IPS-11a (cell line): ENCODE results near the gene PDE4A.
"Not testable (repeated sequence)": the region's sequence is repeated elsewhere in the genome, so short reads cannot be mapped to it uniquely, and the experiment has no call there.

Experiments
- H3K4me3 ChIP-seq: one replicate; pipeline ENCODE4 v1.5.1; 2013; ENCODE audit warnings: low read depth, low read length, control low read depth

The PDE4A gene

DNA sequence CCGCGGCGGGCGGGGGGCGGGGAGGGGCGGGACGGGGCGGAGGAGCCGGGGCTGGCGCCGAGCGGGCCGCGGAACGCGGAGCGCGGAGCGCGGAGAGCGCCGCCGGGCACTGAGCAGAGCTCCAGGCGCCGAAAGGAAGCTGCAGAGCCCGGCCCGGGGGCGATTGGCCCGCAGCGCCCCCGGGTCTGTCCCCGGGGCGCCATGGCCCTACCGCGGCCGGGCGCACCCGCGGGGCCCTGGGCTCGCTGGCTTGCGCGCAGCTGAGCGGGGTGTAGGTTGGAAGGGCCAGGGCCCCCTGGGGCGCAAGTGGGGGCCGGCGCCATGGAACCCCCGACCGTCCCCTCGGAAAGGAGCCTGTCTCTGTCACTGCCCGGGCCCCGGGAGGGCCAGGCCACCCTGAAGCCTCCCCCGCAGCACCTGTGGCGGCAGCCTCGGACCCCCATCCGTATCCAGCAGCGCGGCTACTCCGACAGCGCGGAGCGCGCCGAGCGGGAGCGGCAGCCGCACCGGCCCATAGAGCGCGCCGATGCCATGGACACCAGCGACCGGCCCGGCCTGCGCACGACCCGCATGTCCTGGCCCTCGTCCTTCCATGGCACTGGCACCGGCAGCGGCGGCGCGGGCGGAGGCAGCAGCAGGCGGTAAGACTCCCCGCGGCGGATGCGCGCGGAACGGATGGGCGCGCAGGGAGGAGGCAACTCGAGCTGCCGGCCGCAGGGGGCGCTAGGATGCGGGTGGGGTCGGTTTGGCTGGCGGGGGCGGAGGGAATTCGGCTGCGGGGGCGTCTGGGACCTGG lies at the start of gene PDE4A:
Gene PDE4A, plus strand, starts transcription at position 95 of the 796 bp plus-strand sequence. Its CDS starts 227 bp downstream, at position 322.
- H3K4me3 ChIP-seq = peak within 1 kb of the TSS; percentile 38

DNA sequence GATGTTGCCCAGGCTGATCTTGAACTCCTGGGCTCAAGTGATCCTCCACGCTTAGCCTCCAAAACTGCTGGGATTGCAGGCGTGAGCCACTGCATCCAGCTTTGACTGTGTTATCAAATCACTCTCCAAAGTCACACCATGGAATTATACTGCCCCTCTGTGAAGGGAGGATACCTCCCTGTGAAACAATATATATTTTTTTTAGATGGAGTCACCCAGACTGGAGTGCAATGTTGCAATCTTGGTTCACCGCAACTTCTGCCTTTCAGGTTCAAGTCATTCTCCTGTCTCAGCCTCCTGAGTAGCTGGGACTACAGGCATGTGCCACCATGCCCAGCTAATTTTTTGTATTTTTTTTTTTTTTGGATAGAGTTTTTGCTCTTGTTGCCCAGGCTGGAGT lies 47.6 kb upstream of the PDE4A start:
- H3K4me3 ChIP-seq = no peak overlapping the region

DNA sequence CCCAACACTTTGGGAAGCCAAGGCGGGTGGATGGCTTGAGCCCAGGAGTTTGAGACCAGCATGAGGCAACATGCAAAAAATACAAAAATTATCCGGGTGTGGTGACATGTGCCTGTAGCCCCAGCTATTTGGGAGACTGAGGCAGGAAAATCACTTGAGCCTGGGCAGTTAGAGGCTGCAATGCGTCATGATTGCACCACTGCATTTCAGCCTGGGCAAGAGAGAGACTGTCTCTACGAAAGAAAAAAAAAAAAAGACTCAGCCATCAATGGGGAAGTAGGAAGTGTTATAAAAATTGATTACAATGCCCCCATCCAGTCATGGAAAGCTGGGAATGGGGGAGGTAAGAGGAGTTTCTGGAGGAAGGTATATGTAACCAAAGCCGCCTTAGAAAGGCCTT lies 45.4 kb upstream of the PDE4A start:
- no peak overlapping the region for H3K4me3 ChIP-seq

DNA sequence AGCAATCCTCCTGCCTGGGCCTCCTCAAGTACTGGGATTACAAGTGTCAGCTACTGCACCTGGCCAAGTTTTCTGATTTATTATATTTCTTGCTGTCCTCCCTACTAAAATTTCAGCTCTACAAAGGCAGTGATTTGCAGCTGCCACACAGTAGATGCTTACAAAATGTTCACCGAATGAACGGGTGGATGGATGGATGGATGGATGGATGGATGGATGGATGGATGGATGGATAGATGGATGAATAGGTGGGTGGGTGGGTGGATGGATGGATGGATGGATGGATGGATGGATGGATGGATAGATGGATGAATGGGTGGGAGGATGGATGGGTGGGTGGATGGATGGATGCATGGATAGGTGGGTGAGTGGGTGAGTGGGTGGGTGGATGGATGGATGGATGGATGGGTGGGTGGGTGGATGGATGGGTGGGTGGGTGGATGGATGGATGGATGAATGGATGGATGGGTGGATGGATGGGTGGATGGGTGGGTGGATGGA lies 43.1 kb upstream of the PDE4A start:
- H3K4me3 ChIP-seq = not testable (repeated sequence)

DNA sequence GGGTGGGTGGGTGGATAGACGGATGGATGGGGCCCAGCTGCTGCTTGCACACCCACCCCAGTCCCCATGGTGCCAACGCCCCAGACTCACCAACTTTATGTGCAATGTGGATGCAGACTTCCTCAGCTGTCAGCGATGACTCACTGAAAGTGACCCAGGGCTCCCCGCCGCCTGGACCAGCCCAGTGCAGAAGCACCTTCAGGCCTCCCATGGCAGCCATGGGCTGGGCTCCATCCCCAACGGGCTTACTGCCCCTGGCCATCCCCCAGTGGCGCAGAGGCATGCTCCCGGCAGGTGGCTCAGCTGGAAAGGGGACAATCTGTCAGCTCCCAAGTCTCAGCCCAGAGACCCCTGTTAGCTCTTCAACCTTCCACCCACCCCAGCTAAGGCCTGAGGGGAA lies 42.2 kb upstream of the PDE4A start:
- H3K4me3 ChIP-seq = no peak overlapping the region

DNA sequence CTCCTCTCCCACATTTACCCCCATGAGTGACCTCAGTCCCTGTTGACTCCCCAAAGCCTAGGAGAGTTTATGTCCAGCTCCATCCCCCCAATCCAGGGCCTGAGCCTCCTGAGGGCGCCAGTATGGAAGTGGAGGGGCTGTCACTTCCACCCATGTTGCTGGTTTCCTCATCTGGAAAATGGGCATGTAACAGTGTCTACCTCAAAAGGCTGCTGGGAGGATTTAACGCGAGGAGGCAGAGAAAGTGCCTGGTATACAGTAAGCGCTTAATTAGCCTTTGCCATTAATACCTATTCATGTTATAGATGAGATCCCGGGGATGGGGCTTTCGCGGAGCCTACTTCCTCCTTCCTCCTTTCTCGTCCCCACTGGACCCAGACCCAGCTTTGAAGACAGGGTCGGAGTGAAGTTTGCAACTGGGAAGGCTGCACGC lies 40.4 kb upstream of the PDE4A start:
- H3K4me3 ChIP-seq = peak overlapping the region; percentile 68

DNA sequence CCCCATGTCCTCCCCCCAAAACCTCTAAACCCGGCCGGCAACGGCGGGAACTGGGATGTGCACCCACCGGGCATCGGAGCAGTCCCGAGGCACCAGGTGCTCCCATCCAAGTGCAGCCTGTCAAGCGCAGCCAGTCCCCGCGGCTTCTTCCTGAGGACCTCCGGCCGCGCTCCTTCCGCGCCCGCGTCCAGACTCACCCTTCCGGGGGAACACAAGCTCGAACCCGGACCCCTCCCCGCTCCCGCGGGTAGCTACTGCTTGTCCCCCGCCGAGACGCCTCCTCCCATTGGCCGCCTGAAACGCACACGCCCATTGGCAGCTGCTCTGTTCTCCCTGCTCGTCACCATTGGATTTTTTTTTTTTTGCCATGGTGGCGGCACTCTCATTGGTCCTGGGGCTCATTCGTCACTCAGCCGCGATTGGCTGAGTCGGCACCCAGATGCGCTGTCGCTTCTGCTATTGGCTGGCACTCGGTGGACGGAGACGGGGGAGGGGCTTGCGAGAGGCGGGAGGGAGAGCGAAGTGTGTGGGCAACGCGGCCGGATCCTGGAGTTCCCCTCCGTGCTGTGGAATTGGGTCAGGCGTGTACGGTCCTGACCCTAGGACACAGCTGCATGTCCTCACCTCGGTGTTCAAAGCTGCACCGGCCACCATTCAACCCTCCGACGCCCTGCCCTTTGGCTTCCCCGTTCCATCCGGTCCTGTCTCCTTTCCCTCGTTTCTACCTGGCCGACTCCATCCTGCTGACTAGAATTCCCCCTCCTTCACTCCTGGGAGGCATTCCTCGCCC lies 39.8 kb upstream of the PDE4A start, which contains the start of gene TYK2:
Gene TYK2, minus strand, starts transcription at position 260 of the 790 bp plus-strand sequence. CDS start 2,166 bp downstream, outside the sequence.
- H3K4me3 ChIP-seq = peak within 1 kb of the TSS; percentile 83

DNA sequence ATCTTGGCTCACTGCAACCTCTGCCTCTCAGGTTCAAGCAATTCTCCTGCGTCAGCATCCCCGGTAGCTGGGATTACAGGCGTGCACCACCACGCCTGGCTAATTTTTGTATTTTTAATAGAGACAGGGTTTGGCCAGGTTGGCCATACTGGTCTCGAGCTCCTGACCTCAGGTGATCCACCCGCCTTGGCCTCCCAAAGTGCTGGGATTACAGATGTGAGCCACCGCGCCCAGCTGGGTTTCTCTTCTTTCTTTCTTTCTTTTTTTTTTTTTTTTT lies 37.2 kb upstream of the PDE4A start:
- H3K4me3 ChIP-seq = not testable (repeated sequence)

DNA sequence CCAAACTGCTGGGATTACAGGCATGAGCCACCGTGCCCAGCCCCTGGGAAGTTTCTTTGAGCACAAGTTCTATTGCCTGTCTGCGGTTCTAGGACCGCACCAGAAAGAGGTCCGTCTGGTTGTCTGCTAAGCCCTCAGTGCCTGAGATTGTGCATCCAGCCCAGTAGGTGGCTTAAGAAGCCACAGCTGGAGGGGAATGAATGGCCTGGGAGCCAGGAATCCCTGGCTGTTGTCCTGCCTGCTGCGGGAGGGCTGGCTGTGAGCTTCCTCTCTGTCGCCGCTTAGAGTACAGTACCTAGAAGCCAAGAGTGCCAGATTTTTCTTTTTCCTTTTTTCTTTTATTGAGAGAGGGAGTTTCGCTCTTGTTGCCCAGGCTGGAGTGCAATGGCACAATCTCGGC lies 35.8 kb upstream of the PDE4A start:
- H3K4me3 ChIP-seq = no peak overlapping the region

DNA sequence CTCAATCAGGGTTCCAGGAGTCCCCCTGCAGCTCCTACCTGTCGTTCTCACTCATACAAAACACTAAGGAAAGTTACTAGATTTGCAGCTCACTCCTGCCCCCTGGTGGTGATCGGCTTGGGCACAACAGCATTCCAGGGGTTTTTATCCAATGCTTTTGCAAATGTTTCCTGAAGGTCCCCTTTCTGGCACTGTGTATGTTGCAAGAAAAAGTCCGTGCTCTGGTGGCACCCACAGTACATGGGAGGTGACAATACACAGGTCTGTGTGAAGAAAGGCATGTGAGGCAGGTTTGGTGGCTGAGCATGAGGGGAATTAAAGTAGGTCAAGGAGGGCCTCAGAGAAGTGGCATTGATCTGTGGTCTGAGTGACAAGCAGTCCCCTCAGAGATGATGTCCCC lies 31.4 kb upstream of the PDE4A start:
- H3K4me3 ChIP-seq = no peak overlapping the region

DNA sequence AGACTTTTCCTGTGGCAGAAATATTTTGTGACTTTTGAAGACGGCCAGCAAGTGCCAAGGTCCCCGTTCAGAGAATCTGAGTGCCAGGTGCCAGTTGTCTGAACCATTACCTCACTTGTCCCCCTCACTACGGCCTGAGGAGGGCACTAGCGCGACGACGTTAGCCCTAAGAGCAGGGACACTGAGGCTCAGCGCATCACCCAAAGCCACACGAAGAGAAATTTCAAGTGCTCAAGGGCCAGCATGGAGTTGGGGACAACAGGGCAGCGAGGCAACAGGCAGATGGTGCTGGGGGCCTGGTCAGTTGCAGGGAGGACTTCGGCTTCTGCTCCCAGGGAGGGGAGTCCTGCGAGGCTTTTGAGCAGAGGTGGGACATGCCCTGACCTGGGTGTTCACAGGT lies 30.5 kb upstream of the PDE4A start:
- no peak overlapping the region for H3K4me3 ChIP-seq

DNA sequence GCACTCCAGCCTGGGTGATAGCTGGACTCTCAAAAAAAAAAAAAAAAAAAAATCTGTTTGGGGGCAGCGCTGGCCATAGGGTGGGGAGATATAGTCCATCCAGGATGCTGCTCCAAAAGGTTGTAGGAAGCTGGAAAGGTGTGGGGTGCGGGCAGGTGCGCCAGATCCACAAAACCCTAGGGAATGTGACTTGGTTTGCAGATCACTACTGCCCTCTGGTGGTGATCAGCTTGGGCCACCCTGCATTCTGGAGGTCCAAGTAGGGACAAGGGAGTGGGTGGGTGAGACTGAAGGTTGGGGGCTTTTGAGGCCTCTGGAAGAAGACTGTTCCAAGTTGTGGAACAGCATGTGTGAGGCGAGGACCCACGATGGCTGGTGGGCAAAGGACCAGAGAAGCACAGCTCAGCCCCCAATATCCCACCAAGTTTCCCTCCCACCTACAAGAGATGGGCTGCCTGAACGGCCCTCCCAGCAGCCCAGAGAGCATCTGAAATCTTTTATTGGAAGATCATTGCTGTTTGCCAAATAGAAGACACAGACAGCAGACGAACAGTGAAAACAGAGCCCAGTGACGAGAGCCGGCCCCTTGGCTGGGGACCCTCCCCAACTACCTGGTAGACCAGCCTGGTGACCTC lies 29.6 kb upstream of the PDE4A start:
- no peak overlapping the region for H3K4me3 ChIP-seq

DNA sequence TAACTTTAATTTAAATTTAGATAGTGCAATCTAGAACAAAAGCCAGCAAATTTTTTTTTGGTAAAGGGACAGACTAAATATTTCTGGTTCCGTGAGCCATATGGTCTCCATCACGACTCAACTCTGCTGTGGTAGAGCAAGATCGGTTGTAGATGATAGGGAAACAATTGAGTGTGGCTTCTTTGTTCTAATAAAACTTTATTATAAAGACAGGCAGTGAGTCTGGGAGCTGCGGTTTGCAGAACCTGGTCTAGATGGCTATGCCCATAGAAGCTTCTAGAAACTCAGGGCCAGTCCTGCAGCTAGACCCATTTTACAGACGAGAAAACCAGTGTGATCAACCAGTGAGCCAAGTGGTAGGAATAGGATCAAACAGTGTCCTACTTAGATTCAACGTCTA lies 28.2 kb upstream of the PDE4A start:
- H3K4me3 ChIP-seq = no peak overlapping the region

DNA sequence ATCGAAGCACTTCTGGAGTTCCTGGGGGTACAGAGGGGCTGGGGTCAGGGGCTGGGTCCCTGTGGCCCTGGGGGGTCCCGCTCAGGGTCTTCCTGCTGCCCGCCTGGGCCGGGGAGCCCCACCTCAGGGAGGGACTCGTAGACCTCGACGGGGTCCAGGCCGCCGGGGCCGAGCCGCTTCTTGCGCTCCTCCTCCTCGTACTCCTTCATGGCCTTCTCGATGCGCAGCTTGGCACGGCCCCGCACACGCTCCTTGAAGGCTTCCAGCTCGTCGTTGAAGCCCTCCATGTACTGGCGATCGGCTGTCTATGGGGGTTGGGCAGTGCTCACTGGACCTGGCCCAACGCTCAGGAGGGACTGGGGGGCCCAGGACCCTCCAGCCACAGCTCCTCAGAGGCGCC lies 27.2 kb upstream of the PDE4A start:
- no peak overlapping the region for H3K4me3 ChIP-seq

DNA sequence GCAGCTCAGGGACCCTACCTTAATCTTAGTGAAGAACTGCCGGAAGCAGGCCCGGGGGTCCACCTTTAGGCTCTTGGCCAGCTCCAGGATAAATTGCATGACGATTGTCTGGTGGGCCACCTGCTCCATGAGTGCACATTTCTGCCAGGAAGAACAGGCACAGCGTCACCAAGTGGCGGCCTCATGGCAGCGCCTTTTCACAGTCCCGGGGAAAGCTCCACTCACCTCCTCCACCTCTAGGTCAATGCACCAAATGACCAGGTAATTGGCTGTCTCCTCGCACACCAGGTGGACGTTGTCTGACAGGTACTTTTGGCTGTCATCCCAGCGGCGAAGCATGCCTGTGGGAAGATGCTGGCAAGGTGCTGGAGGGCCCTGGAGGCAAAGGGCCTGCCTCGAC lies 25.3 kb upstream of the PDE4A start:
- H3K4me3 ChIP-seq = no peak overlapping the region

DNA sequence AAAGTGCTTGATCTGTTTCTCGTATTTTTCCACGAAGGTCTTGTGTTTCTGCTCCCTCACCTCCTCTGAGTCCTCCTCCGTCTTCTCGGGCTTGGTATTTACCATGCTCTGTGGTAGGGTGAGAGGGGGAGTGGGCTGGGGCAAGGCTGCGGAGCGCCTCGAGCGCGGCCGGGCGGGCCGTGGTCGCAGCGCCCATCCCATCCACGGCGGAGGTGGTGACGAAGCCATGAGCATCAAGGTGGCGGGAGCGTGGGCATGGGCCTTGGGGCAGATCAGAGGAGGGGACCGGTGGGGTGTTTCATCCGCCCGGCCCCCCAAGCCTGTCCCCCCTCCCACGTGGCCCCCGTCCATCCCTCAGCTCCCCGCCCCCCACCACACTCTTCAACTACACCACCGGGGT lies 24.9 kb upstream of the PDE4A start:
- no peak overlapping the region for H3K4me3 ChIP-seq

DNA sequence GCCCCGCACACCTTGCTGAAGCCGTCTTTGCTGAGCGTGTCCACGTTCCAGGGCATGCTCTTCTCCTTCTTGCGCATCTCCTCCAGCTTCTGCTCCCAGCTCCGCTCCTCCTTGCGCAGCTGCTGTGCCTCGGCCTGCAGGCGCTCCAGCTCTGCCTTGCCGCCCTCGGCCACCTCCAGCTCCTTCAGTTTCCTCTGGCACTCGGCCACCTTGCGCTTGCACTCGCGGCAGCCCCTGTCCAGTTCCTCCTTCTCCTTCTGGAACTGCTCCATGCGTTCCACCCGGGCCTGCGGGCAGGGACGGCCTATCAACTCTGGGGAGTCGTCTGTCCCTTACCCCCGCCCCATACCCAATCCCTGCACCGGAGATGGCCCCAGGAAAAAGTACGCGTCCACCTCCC lies 24.4 kb upstream of the PDE4A start:
- H3K4me3 ChIP-seq = no peak overlapping the region

DNA sequence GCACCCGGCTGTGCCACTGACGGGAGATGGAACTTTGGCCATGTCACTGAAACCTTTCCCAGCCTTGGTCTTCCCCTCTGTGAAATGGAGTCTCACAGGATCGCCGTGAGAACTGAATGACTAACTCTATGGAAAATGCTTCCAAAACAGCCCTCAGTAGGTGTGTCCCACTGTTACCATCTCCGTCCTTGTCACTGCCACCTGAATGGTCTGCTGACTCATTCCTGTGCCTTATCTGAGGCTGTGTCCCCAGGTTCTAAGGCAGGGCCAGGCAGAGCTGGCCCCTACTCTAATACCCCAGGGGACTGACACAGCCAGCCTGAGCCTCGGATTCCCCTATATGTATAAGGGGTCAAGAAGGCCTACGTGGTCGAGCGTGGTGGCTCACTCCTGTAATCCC lies 21.5 kb upstream of the PDE4A start:
- H3K4me3 ChIP-seq = no peak overlapping the region

DNA sequence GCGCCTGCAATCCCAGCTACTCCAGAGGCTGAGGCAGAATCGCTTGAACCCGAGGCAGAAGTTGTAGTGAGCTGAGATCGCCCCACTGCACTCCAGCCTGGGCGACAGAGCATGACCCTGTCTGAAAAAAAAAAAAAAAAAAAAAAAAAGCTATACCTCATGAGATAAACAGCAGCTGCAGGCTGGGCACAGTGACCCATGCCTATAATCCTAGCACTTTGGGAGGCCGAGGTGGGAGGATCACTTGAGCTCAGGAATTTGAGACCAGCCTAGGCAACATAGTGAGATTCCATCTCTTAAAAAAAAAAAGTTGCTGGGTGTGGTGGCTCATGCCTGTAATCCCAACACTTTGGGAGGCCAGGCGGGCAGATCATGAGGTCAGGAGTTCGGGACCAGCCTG lies 21.0 kb upstream of the PDE4A start:
- not testable (repeated sequence) for H3K4me3 ChIP-seq

DNA sequence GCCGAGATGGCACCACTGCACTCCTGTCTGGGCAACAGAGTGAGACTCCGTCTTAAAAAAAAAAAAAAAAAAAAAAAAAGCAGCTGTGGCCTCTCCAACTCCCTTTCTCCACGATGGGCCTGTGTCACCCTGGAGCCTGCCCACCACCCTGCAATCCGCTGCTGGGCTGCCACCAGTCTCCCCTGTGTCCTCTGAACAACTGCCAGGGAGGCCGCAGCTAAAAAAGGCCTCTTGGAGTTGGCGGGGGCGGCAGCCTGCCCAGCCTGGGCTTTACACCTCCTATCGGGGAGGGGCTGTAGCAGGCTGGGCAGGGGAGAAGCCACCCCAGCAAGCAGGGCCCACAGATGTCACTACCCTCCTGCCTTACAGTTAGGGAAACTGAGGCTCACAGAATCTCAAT lies 20.5 kb upstream of the PDE4A start:
- H3K4me3 ChIP-seq = no peak overlapping the region

DNA sequence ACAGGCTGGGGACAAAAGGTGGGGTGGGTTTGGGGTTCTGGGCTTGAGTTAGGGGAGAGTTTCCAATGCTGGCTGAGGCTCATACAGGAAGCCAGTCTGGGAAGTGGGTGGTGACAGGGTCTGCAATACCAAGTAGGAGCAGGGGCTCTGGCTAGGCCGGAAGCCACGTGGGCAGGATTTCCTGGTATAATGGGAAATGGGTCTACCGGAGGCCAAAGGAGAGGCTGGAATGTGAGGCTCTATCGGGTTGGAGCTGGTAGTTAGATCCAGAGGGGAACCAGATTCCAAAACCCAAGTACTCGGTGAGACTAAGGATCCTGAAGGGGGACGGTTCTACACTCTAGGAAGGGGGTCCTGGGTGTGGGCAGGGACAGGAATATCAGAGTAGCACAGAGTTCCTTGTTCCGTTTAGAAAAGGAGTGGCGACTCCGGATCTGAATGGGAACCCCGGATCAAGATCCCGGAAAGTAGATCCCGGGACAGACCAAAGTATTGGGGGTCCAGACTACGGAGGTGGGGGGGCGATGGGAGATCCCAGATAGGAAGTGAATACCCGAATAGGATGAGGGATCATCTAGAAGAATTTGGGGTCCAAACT lies 17.8 kb upstream of the PDE4A start:
- H3K4me3 ChIP-seq = peak overlapping the region; percentile 98
